ENCODE results near the gene DNMT3A.

GRCh38 chr2:25184254-25184653, 157.5 kb downstream of the DNMT3A start:
- TF ChIP-seq EZH2 (IDR thresholded peaks at IDR 0.05) (no peak), POLR2AphosphoS5 (IDR thresholded peaks at IDR 0.05; ENCODE audit: borderline replicate concordance, low read depth, low read length) (no peak), FOXP2 (optimal IDR thresholded peaks at IDR 0.05; ENCODE audit: control extremely low read depth, extremely low read length, insufficient read depth) (no peak)
